Measurements from ENCODE around the gene MB. TPM values are rescaled to one million over a fixed set of nuclear protein-coding genes. Genes with fewer than 3 reads are reported as not detected.

MB gene
- total RNA-seq, 3 donors from 2014 or later: 2.1 to 17.2 (median 13.4) TPM

- no peak for ATAC-seq
- intact Hi-C loops (cut with DNase I, micrococcal nuclease): no loop called here
- DNase-seq: no peak
- Histone ChIP-seq H3K9me3 (no peaks in the 10 kb centered on the region), H3K4me3 (no peak overlapping the region), H3K36me3 (ENCODE audit: low read depth) (no peaks in the 10 kb centered on the region), H3K4me1 (ENCODE audit: low read depth) (no peaks in the 10 kb centered on the region)
- TF ChIP-seq, protein P1, sequence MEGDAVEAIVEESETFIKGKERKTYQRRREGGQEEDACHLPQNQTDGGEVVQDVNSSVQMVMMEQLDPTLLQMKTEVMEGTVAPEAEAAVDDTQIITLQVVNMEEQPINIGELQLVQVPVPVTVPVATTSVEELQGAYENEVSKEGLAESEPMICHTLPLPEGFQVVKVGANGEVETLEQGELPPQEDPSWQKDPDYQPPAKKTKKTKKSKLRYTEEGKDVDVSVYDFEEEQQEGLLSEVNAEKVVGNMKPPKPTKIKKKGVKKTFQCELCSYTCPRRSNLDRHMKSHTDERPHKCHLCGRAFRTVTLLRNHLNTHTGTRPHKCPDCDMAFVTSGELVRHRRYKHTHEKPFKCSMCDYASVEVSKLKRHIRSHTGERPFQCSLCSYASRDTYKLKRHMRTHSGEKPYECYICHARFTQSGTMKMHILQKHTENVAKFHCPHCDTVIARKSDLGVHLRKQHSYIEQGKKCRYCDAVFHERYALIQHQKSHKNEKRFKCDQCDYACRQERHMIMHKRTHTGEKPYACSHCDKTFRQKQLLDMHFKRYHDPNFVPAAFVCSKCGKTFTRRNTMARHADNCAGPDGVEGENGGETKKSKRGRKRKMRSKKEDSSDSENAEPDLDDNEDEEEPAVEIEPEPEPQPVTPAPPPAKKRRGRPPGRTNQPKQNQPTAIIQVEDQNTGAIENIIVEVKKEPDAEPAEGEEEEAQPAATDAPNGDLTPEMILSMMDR (IDR thresholded peaks at IDR 0.05): no peak
These were observed 7.4 kb downstream of the MB start for GRCh38 chr22:35609761-35610160.

DNA sequence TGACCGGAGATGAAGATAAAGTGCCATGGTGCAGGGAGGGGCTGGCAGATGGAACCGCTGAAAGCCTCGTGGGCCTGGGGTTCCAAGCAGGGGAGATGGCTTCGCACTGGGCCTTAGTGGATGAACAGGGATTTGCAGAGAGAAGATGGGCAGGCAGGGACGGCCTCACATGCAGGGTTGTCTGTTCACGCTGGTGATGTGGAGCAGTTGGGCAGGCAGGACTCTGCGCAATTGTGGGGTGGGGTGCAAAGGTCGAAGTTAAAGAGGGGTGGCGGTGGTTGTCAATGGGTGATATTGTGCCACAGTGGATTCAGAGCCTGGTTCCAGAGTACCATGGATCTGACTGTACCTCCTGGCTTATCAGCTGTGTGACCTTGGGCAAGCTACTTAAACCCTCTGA, 7.9 kb downstream of the MB start:
- DNase-seq: no peak
- TF ChIP-seq, protein P1 (IDR thresholded peaks at IDR 0.05): no peak
- Histone ChIP-seq H3K4me3 (no peak overlapping the region), H3K4me1 (ENCODE audit: low read depth) (no peaks in the 10 kb centered on the region), H3K9me3 (no peaks in the 10 kb centered on the region), H3K36me3 (ENCODE audit: low read depth) (no peaks in the 10 kb centered on the region)
- intact Hi-C loops (cut with DNase I, micrococcal nuclease): no loop called here
- ATAC-seq: no peak

DNA sequence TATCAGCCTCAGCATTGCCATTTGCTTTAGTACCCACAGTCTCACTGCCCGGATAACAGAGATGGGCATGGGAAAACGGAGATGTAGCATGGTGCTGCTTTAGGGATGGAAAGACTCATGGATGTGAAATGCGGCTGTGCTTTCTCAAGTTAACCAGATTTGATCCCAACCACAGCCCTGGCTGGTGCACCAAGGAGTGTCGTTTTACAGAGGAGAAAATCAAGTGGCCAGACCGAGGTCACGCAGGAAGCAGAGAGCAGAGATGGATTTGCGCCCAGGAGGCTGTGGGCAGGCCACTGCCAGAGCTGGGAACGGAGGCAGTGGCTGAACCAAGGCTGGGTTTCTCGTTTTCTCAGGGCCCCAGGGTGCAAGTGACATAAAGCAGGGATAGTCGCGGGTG, 9.0 kb downstream of the MB start:
- no peaks in the 10 kb centered on the region for H3K9me3 ChIP-seq
- TF ChIP-seq, protein P1 (IDR thresholded peaks at IDR 0.05): no peak
- H3K4me3 ChIP-seq: no peak overlapping the region
- H3K36me3 ChIP-seq (ENCODE audit: low read depth): no peaks in the 10 kb centered on the region
- intact Hi-C loops (cut with DNase I, micrococcal nuclease): no loop called here
- H3K4me1 ChIP-seq (ENCODE audit: low read depth): no peaks in the 10 kb centered on the region
- no peak for ATAC-seq
- no peak for DNase-seq

GRCh38 chr22:35606916-35607315, 10.2 kb downstream of the MB start:
- intact Hi-C loops (cut with DNase I, micrococcal nuclease): no loop called here
- no peak for DNase-seq
- no peak for ATAC-seq
- H3K4me1 ChIP-seq (ENCODE audit: low read depth): no peaks in the 10 kb centered on the region
- no peak overlapping the region for H3K4me3 ChIP-seq
- TF ChIP-seq, protein P1 (IDR thresholded peaks at IDR 0.05): no peak
- no peaks in the 10 kb centered on the region for H3K9me3 ChIP-seq
- no peaks in the 10 kb centered on the region for H3K36me3 ChIP-seq (ENCODE audit: low read depth)

DNA sequence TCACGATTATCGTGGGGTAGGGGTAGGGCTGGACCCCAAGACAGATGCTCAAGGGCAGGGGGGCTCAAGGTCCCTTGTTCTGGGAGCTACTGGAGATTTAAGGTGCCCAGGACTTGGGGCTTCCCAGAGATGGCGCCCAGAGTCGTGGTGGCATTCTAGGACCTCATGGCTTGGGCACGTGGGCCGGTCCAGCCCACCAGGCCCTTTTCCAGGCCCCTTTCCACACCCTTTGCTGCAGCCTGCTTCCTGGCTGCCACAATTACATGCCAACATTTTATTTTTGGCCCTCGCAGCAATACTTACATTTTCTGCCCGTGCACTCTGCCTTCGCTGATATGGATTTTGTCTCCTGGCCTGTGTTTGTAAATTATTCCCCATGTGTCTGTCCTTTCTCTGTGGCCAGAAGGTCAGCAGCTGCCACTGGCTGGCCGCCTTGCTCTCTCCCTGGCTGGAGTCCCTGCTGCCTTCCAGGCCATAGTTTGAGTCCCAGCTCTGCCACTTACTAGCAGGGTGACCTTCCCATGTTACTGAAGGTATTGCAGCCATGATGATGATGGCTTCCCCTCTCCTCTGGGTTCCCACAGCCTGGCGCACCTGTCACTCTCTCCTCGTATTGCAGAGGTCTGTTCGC, 11.2 kb downstream of the MB start:
- Histone ChIP-seq H3K4me1 (ENCODE audit: low read depth) (no peaks in the 10 kb centered on the region), H3K4me3 (no peak overlapping the region), H3K9me3 (no peaks in the 10 kb centered on the region), H3K36me3 (ENCODE audit: low read depth) (no peaks in the 10 kb centered on the region)
- intact Hi-C loops (cut with DNase I, micrococcal nuclease): no loop called here
- ATAC-seq: no peak
- no peak for DNase-seq
- TF ChIP-seq, protein P1 (IDR thresholded peaks at IDR 0.05): no peak

GRCh38 chr22:35605369-35605680, 11.8 kb downstream of the MB start:
- intact Hi-C loops (cut with DNase I, micrococcal nuclease): no loop called here
- TF ChIP-seq, protein P1 (IDR thresholded peaks at IDR 0.05): no peak
- ATAC-seq: no peak
- no peak for DNase-seq
- Histone ChIP-seq H3K36me3 (ENCODE audit: low read depth) (no peaks in the 10 kb centered on the region), H3K4me1 (ENCODE audit: low read depth) (no peaks in the 10 kb centered on the region), H3K9me3 (no peaks in the 10 kb centered on the region), H3K4me3 (no peak overlapping the region)

Measured in mucosa of descending colon (tissue), 3 donors.